Activated effector memory CD4-positive, alpha-beta T cell treated with Interleukin-2 at 50 U/mL for 16 hours (primary cell): ENCODE results near the gene TMEM240.
"Not testable (repeated sequence)": the region's sequence is repeated elsewhere in the genome, so short reads cannot be mapped to it uniquely, and the experiment has no call there.

Experiments
- DNase-seq: peaks from one replicate; pipeline ENCODE4 v3.0.0-alpha.2; 2020

The TMEM240 gene

GRCh38 chr1:1490633-1491230 lies 49.7 kb downstream of the TMEM240 start:
- no peak for DNase-seq

GRCh38 chr1:1489861-1490260 lies 50.6 kb downstream of the TMEM240 start:
- DNase-seq, result no peak

GRCh38 chr1:1489231-1489630 lies 51.2 kb downstream of the TMEM240 start:
- no peak for DNase-seq

GRCh38 chr1:1487701-1488100 lies 52.7 kb downstream of the TMEM240 start:
- no peak for DNase-seq

- DNase-seq, result not testable (repeated sequence)
These were observed 54.6 kb downstream of the TMEM240 start for GRCh38 chr1:1485755-1486317.

GRCh38 chr1:1484976-1485750 lies 55.3 kb downstream of the TMEM240 start:
- not testable (repeated sequence) for DNase-seq
